ENCODE results near the gene YBX3.
"Not testable (repeated sequence)": the region's sequence is repeated elsewhere in the genome, so short reads cannot be mapped to it uniquely, and the experiment has no call there.

The YBX3 gene

DNA sequence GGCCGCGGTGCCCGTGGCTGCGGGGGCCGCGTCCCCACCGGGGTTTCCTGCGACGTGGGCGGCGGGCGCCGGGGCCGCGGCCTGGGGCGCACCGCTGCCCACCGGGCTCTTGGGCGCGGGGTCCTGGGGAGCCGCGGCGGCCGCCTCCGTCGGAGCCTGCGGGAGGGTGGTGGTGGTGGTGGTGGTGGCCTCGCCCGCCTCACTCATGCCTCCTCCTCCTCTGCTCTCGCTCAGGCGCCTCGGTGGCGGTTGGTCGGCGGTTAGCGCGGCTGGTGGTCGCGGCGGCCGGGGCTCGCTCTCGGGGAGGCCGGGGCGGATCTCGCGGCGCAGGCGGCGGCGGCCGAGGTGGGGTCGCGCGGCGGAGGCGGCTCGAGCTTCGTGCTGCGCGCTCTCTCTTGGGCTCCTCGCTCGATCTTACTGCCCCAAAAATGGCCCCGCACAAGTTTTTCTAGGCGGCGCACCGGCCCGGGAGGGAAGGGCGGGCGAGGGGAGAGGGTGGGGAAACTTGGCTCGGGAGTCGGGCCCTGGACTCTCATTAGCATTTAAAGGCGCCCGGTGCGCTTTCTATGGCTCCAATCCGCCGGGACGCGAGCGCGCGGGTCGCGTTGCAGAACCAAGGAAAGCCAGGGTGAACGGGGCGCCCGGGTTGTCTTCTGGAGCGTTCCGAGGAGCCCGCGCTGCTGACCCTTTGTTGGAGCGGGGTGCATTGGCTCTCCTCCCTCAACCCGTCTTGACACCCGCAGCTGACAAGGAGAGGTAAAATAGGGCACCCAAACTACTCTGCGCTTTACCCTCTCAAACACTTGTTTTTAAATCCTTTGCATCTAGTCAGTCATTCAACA lies at the start of gene YBX3:
YBX3 (minus strand) TSS at position 419 of the 842 bp plus-strand sequence; CDS start at position 207, 212 bp downstream.
- peak; percentile 58 to 77 for DNase-seq

DNA sequence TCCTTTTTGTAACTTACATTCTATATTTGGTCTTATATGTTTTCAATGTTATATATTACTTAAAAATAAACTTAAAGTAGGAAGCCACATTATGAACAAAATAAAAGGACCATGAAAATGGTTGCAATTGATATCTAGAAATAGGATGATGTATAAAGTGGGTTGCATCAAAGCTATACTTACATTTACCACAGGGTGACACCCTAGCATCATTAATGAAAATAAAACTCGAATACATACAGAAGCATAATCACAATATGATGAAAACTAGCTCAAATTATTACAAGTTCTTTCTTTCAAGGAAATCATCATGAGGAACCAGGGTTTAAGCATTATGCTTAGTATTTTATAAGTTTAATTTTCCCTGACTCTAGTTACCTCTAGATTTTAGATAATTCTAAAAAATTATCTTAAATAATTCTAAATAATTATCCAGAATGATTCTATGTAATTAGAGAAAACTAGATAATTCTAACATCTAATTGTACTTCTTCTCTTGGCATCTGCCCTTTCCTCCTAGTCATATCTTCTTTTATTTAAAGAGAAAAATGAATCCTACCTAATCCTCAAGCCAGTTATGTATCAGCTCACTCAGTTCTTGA lies 48.1 kb upstream of the YBX3 start:
- peak in 1 of 2 donors; percentile 32 for DNase-seq

DNA sequence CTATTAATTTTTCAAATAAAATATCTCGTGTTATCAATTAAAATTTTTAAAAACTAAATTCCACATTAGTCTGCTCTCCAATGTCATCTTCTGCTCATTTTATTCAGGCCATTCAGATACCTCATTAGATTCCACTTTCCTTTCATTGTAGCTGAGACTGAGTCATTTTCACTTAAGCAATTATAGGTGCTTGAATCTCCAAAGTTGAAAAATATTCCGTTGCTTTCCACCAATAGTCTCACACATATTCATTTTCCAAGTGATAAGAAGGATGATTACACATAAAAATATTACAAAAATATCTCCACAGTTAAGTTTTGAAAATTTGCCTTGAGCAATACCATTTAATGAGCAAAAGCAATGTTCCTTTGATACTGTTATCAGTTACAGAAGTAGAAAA lies 36.5 kb upstream of the YBX3 start:
- no peak for DNase-seq

DNA sequence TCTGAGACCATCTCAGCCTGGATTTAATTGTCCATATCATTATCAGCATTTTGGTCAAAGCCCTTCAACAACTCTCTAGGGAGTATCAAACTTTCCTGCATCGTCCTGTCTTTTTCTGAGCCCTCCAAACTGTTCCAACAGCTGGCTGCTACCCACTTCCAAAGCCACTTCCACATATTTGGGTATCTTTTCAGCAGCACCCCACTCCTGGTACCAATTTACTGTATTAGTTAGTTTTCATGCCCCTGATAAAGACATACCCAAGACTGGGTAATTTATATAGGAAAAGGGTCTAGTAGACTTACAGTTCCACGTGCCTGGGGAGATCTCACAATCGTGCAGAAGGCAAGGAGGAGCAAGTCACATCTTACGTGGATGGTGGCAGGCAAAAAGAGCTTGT lies 33.1 kb upstream of the YBX3 start:
- DNase-seq: no peak

DNA sequence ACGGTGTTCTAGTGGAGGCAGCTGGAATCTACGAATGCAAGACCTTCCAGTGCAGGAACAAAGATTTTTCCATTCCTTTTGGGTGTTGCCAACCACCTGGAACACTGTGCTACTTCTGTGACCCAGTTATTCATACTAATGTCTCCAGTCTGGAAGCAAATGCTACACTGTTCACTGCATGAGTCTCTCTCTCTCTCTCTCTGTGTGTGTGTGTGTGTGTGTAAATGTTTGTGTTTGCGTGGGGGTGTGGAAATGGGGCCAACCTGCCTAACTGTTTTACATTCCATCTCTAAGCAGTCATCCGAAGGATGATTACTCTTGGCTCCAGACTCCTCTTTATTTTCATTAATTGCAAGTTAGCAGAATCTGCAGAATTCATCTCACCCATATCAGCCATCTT lies 29.9 kb upstream of the YBX3 start:
- no peak for DNase-seq

DNA sequence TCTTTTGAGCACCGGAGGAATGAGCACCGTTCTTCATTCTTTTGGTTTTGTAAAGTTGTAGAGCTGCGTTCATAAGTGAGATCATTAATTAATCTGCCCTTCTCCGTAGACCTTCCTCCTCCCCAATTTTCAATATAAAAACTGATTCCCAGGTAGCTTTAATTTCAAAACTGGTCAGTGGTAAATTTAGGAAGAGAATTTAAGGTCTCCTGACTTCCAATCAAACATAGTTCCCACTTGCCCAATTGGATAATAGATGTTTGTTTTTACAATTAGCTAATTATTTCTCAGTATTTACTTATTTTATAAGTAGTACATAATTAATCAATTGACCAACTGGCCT lies 27.2 kb upstream of the YBX3 start:
- DNase-seq: no peak

DNA sequence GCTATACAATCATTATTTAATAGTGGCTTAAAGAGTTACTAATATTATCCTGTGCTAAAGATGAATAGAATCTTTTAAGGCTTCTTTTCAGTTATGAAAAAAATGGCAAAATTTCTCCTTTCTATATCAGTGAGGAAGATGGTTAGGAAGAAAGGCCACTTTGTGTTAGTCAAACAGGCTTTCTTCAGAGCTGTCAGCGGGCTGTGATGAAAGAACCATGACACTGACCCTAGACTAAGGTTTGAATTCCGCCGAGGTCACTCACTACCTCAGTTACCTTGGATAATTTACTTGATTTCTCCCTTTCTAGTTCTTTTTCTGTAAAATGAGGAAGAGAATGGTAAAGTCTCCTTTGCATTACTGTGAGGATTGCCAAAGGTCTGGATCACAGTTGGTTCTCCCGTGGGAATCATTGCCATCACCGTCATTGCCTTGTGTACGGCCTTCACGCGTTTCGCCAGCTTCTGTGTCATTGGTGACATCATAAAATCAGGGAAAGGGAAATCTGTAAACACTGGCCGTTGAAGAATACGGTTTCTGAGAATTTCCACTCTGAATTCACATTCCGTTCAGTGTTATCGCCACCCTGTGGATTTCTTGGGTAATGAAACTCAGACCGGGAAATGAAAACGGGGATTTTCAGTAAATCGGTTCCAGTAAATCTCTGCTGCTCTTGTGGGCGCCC lies 26.7 kb upstream of the YBX3 start:
- DNase-seq: peak; percentile 33 to 91

DNA sequence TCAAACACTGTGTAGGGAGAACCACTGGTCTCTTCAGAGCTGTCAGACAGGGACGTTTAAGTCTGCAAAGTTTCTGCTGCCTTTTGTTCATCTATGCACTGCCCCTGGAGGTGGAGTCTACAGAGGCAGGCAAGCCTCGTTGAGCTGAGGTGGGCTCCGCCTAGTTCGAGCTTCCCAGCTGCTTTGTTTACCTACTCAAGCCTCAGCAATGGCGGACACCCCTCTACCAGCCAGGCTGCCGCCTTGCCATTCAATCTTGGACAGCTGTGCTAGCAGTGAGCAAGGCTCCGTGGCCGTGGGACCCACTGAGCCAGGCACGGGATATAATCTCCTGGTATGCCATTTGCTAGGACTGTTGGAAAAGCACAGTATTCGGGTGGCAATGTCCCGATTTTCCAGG lies 24.6 kb upstream of the YBX3 start:
- no peak for DNase-seq

DNA sequence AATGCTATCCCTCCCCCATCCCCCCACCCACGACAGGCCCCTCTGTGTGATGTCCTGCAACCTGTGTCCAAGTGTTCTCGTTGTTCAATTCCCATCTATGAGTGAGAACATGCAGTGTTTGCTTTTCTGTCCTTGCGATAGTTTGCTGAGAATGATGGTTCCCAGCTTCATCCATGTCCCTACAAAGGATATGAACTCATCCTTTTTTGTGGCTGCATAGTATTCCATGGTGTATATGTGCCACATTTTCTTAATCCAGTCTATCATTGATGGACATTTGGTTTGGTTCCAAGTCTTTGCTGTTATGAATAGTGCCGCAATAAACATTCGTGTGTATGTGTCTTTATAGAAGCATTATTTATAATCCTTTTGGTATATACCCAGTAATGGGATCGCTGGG lies 20.3 kb upstream of the YBX3 start:
- not testable (repeated sequence) for DNase-seq

DNA sequence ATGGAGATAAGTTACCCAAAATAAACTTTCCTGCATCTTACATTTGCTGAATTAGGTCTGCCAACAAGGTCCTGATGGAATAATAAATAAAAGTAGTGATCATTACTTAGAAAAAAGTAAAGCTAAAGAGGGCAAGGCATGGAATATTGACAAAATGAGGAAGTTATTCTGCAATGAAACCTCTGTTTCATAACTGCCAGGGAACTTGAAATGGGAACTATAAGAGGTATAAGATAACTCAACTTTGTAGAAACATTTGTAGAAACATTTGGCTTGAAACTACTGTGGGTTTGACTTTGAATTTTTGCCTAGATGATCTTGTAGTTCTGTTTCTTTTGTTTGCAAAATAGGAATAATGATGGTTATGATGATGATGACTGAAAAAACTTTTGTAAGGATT lies 18.7 kb upstream of the YBX3 start:
- DNase-seq: no peak

DNA sequence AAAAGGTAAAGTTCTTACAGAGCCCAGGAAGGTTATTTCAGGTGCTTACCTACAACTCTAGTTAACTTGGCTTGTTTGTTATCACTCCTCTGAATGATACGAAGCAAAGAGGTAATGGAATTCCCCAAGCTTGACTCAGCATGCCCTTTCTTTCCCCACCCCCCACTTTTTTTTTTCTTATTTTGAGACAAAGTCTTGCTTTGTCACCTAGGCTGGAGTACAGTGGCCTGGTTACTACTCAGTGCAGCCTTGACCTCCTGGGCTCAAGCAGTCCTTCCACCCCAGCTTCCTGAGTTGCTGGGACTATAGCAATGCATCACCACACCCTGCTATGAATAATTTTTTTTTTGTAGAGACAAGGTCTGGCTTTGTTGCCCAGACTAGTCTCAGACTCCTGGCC lies 17.1 kb upstream of the YBX3 start:
- no peak for DNase-seq

DNA sequence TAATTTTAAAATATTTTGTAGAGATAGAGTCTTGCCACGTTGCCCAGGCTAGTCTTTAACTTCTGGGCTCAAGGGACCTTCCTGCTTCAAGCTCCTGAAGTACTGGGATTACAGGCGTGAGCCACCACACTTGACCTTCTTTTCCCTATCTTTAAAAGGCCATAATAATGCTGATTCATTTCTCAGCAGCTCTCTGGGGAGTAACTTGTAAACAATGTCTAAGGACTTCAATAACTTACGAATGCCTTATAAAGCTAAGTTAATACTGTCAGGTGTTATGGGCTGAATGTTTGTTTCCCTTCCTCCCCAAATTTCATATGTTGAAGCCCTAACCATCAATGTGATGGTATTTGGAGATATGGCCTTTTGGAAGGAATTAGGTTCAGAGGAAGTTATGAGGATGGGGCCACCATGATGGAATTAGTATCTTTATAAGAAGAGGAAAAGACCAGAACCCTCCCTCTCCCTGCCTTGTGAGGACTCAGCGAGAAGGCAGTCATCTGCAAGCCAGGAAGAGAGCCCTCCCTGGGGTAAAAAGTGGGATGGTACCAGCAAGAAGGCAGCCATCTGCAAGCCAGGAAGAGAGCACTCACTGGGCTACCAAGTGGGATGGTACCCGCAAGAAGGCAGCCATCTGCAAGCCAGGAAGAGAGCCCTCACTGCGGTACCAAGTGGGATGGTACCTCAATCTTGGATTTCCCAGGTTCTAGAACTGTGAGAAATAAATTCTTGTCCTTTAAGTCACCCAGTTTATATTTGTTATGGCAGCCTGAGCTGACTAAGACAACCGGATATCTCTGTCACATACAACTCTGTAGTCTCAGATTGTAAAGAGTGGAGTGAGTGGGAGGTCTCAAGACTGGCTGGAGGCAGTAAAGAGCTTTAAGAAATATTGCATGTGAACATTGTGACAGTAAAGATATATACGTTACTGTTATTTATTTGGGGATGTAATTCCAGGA lies 16.3 kb upstream of the YBX3 start:
- no peak for DNase-seq

DNA sequence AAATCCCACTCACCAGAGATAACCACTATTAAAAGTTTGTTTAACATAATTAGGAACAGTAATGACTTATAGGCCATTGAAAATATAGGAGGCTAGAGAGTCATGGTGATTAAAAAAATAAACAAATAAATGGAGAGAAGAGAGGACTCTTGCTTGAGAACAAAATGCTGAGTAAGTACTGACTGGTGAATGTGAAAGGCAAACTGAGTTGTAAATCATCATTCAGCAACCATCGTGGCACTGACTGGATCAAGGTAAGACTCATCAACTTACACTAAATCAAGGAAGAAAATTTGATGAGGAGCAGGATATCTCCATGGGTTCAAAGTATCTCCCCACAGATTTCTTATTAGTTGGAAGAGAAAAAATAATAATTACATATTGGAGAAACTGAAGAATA lies 14.1 kb upstream of the YBX3 start:
- DNase-seq: no peak

DNA sequence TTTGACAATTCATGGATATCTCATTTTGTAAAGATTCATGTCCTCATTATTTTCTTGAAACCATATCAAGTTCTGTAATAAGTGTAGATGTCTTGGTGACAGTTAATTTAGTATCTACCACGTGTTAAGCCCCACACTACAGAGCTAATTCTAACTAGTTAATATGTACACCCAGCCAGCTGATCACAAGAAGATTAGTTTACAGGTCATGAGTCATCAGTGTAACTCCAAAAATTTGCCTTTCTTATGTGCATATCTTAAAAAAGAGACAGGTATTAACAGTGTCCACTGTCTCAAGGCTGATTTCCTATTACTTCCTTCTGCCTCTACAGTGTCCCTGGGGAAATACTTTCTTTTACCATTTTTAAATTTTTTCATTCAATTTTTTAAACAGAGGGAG lies 13.3 kb upstream of the YBX3 start:
- DNase-seq: no peak

DNA sequence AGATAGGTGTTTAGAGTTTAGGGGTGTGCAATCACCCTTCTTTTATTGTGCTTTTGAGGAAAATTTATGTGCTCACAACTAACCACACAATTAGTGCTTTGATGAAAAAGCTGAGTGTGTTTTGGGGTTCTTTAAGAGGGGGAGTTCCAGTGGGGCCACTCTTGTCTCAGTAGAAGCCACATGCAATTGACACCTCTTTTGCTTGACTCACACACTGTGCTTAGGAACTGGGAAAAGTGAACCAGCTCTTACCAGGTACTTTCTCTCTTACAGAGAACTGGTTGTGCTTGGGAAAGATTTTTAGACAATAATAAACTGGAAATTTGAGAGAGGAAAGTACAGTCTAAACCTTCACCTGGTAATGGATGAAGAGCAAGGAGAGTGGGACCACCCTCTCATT lies 12.3 kb upstream of the YBX3 start:
- no peak for DNase-seq

DNA sequence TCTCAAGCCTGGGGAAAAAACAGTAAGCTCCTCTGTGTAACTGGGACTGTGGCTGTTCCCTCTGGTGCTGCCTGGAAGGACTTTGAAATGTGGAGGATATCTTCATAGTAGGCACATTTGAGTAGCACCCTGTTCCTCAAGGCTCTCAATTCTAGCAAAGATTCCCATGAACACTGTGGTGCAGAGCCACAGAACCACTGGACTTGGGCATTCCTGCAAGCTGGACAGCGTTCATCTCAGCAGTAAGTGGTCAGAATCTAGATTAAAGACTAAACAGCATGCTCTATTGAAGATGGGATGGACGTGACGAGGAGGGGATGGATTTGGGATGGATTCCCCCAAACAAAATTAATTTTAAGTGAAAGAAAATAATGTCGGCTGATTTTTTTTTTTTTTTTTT lies 9.4 kb upstream of the YBX3 start:
- DNase-seq: no peak

DNA sequence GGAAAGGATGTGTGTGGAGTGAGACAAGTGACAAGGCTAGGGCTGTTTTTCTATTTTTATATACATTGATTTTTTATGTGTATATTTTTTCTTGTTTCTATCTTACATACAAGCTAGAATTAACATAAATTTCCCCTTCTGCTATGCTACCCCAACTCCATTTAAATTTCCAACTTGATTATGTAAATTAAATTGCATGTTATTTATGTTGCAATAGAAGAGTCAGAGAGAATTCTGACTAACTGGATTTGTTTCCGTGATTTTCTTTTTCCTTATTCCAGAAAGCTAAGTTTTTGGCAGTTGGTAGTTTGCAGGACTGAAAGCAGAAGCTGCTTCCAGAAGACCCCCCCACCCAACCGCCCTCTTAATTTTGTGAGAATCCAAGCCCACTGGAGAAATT lies 8.9 kb upstream of the YBX3 start:
- DNase-seq: no peak

DNA sequence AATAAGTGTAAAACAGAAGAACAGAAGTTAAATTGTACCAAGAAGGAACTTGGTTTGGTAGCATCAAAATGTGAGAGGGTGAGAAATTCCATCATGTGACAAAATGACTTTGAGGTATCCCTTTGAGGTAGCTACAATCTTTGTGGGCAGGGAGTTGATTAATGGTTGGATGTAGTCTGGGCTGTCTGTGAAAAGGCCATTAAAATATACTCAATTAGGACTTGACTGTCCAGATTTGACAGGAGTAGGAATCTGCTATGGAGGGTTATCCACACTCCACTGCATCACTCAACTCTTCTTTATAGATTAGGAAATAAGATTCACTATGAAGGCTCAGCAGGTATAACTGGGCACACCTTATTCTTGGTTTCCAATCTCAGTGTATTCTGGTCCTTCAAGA lies 7.4 kb upstream of the YBX3 start:
- no peak for DNase-seq

DNA sequence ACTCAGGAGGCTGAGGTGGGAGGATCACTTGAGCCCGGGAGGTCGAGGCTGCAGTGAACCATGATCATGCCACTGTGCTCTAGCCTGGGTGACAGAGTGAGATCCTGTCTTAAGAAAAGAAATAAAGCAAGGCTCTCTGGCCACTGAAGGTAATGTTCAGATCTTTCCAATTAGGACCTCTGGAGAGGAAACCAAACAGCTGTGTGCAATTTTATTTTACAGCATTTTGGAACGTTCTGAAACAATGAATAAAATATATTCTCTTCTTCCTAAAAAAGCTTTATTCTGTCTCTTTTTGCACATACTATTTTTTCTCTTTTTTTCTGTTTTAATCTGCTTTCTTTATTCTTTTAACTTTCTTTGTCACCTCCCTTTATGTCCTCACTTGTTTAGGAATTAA lies 5.0 kb upstream of the YBX3 start:
- no peak for DNase-seq

DNA sequence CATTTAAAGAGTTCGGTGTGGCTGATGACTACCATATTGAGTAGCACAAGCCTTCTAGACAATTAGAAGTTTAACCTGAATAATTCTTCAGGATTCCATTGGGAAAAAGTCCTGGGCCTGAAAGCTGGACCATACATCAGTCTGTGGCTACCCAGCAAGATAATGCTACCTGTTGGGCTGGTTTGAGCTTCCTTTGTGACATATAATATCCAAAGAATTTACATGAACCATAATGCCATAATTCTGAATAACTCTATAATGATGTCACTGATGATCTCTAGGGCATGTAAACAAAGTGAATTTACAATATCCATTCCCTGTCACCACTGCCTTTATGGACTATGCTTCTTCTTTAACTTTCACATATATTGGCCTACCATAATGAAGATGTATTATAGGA lies 3.8 kb upstream of the YBX3 start:
- DNase-seq: no peak

DNA sequence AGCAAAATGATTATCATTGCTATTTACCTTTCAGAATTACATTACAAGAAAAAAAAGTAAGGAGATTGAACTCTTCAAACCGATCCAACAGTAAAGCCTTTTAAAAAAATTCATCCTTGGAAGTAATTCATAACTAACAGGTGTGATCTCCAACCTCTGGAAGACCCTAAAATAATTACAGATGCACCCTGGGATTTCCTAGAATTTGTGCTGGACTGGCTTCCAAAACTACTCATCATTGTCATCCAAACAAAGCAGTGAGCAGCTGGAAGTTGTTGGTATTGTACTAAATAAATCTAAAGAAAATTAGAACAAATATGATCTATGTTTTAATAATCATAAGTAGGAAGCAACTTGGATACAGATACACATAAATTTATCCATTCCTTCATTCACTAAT lies 1.9 kb upstream of the YBX3 start:
- no peak for DNase-seq

DNA sequence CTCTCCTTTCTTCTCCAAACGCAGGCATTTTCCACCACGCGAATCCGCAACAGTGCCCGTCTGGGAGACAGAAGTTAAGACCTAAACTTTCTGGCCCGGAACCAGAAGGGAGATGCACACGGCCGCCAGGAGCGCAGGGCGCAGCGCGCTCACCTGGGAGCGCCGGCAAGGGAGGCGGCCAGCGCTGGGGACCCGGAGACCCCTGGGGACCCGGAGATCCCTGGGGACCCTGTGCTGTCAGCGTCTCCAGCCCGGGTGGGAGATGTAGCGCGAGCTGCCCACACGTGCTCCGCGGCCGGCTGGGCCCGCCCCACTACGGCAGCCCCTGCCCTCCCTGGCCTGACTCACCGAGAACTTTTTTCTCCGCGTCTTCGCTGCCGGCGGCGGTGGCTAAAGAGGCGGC lies 620 bp downstream of the YBX3 start:
- peak; percentile 35 to 56 for DNase-seq
